Measurements from ENCODE around the gene OSER1.
A peak's percentile ranks its signal among the peaks of the same experiment; 100 is the strongest.

- no peak for TF ChIP-seq POLR2A (IDR thresholded peaks at IDR 0.05)
- TF ChIP-seq, protein P1, sequence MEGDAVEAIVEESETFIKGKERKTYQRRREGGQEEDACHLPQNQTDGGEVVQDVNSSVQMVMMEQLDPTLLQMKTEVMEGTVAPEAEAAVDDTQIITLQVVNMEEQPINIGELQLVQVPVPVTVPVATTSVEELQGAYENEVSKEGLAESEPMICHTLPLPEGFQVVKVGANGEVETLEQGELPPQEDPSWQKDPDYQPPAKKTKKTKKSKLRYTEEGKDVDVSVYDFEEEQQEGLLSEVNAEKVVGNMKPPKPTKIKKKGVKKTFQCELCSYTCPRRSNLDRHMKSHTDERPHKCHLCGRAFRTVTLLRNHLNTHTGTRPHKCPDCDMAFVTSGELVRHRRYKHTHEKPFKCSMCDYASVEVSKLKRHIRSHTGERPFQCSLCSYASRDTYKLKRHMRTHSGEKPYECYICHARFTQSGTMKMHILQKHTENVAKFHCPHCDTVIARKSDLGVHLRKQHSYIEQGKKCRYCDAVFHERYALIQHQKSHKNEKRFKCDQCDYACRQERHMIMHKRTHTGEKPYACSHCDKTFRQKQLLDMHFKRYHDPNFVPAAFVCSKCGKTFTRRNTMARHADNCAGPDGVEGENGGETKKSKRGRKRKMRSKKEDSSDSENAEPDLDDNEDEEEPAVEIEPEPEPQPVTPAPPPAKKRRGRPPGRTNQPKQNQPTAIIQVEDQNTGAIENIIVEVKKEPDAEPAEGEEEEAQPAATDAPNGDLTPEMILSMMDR (IDR thresholded peaks at IDR 0.05), result peak; percentile 90 to 95 (median 94)
Measured at GRCh38 chr20:44217342-44218092, 6.9 kb upstream of the OSER1 start.

Measured in right lobe of liver (tissue), 4 donors.